ENCODE measurements around the gene NRXN3.
"Not testable (repeated sequence)": the region's sequence is repeated elsewhere in the genome, so short reads cannot be mapped to it uniquely, and the experiment has no call there.

NRXN3 gene

GRCh38 chr14:79096811-79097210 lies 926.6 kb downstream of the NRXN3 start:
- no peak for DNase-seq

- DNase-seq: no peak
Measured at GRCh38 chr14:79098324-79098723, 928.2 kb downstream of the NRXN3 start.

- no peak for DNase-seq
Measured at GRCh38 chr14:79100578-79100977, 930.4 kb downstream of the NRXN3 start.

- DNase-seq: no peak
Measured at GRCh38 chr14:79101388-79101787, 931.2 kb downstream of the NRXN3 start.

GRCh38 chr14:79103764-79104163 lies 933.6 kb downstream of the NRXN3 start:
- no peak for DNase-seq

GRCh38 chr14:79110564-79110963 lies 940.4 kb downstream of the NRXN3 start:
- not testable (repeated sequence) for DNase-seq

- no peak for DNase-seq
Measured at GRCh38 chr14:79111987-79112501, 941.9 kb downstream of the NRXN3 start.

- DNase-seq: no peak
Measured at GRCh38 chr14:79117561-79117960, 947.4 kb downstream of the NRXN3 start.

- no peak for DNase-seq
Measured at GRCh38 chr14:79118291-79118690, 948.1 kb downstream of the NRXN3 start.

GRCh38 chr14:79134361-79134760 lies 964.2 kb downstream of the NRXN3 start:
- DNase-seq: no peak

GRCh38 chr14:79136071-79137044 lies 966.2 kb downstream of the NRXN3 start:
- no peak for DNase-seq

- no peak for DNase-seq
Measured at GRCh38 chr14:79137045-79137430, 966.9 kb downstream of the NRXN3 start.

- DNase-seq: no peak
Measured at GRCh38 chr14:79137836-79138235, 967.7 kb downstream of the NRXN3 start.

- no peak for DNase-seq
Measured at GRCh38 chr14:79144896-79145295, 974.7 kb downstream of the NRXN3 start.

GRCh38 chr14:79150226-79150625 lies 980.1 kb downstream of the NRXN3 start:
- no peak for DNase-seq

GRCh38 chr14:79157369-79157768 lies 987.2 kb downstream of the NRXN3 start:
- no peak for DNase-seq

GRCh38 chr14:79161571-79161970 lies 991.4 kb downstream of the NRXN3 start:
- no peak for DNase-seq

- no peak for DNase-seq
Measured at GRCh38 chr14:79162833-79163232, 992.7 kb downstream of the NRXN3 start.

GRCh38 chr14:79165471-79166090 lies 995.4 kb downstream of the NRXN3 start:
- DNase-seq: no peak

- no peak for DNase-seq
Measured at GRCh38 chr14:79166171-79166570, 996.0 kb downstream of the NRXN3 start.

- DNase-seq: no peak
Measured at GRCh38 chr14:79167957-79168356, 997.8 kb downstream of the NRXN3 start.

GRCh38 chr14:79175671-79176070 lies 1005.5 kb downstream of the NRXN3 start:
- DNase-seq: no peak

GRCh38 chr14:79177106-79177505 lies 1006.9 kb downstream of the NRXN3 start:
- DNase-seq: no peak

- no peak for DNase-seq
Measured at GRCh38 chr14:79178719-79179118, 1008.5 kb downstream of the NRXN3 start.

All from NCI-H1436 treated with DMSO at 0.1 percent for 48 hours (cell line).